Measurements from ENCODE around the gene EXOC3L4.

Gene EXOC3L4

GRCh38 chr14:103065861-103066260, 28.7 kb upstream of the EXOC3L4 start:
- Mint-ChIP-seq H3K4me1 (no peaks in the 10 kb centered on the region), H3K9me3 (no peaks in the 10 kb centered on the region), H3K27ac (no peak overlapping the region), H3K27me3 (peaks cover 23% of the 10 kb centered on the region), H3K36me3 (no peaks in the 10 kb centered on the region), H3K4me3 (no peak overlapping the region)
- ATAC-seq, result no peak

DNA sequence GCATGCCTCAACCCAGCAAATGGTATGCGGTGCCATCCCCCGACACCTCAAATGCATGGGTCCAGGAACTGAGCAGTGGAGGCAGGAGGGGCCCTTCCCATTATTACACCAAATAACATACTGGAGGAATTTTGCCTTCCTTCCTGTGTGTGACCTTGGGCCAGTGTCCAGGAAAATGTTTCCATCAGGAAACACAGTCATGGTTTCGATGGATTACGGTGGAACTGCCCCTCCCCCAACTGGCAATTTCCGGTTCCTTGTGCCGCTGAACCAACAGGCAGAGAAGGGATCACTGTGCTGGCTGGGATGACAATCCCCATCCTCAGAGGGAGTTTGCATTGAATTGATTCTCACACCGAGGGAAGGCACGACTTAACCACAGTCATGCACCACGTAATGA, 28.1 kb upstream of the EXOC3L4 start:
- ATAC-seq, result no peak
- Mint-ChIP-seq H3K4me1 (no peaks in the 10 kb centered on the region), H3K27ac (no peak overlapping the region), H3K4me3 (no peak overlapping the region), H3K27me3 (peaks cover 28% of the 10 kb centered on the region), H3K36me3 (no peaks in the 10 kb centered on the region), H3K9me3 (no peaks in the 10 kb centered on the region)

GRCh38 chr14:103067231-103067954, 27.1 kb upstream of the EXOC3L4 start:
- Mint-ChIP-seq H3K36me3 (no peaks in the 10 kb centered on the region), H3K4me3 (no peak overlapping the region), H3K9me3 (no peaks in the 10 kb centered on the region), H3K27me3 (peaks cover 29% of the 10 kb centered on the region), H3K4me1 (no peaks in the 10 kb centered on the region), H3K27ac (no peak overlapping the region)
- ATAC-seq, result no peak

DNA sequence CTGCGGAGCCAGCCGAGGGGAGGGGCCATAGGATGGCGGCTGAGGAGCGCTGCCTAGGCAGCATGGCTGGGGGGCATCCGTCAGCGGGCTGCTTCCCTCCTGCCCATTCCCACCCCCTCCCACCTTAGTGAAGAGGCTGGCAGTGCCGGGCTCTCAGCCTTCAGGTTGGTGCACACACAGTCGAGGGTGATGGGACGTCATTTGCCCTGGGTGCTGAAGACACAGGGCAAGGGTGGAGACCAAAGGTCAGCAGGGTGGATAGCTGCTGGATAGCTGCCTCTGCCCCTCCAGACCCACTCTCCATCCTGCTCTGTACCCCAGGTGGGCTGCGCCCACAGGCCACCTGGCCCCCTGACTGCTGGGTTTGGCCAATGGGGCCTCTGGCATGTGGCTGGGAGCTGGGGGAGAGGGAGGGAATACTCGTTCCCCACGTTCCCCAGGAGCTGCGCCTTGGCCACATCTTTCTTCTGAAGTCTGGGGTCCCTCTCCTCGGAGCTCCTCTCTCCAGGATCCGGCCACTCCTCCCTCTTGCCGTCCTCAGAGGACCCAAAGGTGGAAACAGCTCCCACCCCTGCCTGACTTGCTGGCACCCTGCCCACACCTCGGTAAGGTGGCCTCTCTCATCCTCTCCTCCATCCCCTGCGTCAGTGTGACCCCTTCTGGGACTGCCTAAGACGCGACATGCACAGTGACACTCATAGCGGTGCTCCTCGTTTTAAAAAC, 26.0 kb upstream of the EXOC3L4 start:
- H3K27me3 Mint-ChIP-seq, result peaks cover 29% of the 10 kb centered on the region
- peaks cover 3% of the 10 kb centered on the region for H3K4me1 Mint-ChIP-seq
- no peaks in the 10 kb centered on the region for H3K36me3 Mint-ChIP-seq
- no peaks in the 10 kb centered on the region for H3K9me3 Mint-ChIP-seq
- no peak overlapping the region for H3K4me3 Mint-ChIP-seq
- no peak overlapping the region for H3K27ac Mint-ChIP-seq
- ATAC-seq, result no peak

- Mint-ChIP-seq H3K4me3 (no peak overlapping the region), H3K27me3 (peaks cover 29% of the 10 kb centered on the region), H3K4me1 (peaks cover 15% of the 10 kb centered on the region), H3K9me3 (no peaks in the 10 kb centered on the region), H3K36me3 (no peaks in the 10 kb centered on the region), H3K27ac (no peak overlapping the region)
- ATAC-seq, result no peak
These were observed 24.2 kb upstream of the EXOC3L4 start for GRCh38 chr14:103070263-103070885.

- ATAC-seq, result no peak
- no peak overlapping the region for H3K27ac Mint-ChIP-seq
- H3K27me3 Mint-ChIP-seq, result peaks cover 29% of the 10 kb centered on the region
- peaks cover 15% of the 10 kb centered on the region for H3K4me1 Mint-ChIP-seq
- no peaks in the 10 kb centered on the region for H3K9me3 Mint-ChIP-seq
- no peak overlapping the region for H3K4me3 Mint-ChIP-seq
- no peaks in the 10 kb centered on the region for H3K36me3 Mint-ChIP-seq
These were observed 23.5 kb upstream of the EXOC3L4 start for GRCh38 chr14:103070971-103071542.

DNA sequence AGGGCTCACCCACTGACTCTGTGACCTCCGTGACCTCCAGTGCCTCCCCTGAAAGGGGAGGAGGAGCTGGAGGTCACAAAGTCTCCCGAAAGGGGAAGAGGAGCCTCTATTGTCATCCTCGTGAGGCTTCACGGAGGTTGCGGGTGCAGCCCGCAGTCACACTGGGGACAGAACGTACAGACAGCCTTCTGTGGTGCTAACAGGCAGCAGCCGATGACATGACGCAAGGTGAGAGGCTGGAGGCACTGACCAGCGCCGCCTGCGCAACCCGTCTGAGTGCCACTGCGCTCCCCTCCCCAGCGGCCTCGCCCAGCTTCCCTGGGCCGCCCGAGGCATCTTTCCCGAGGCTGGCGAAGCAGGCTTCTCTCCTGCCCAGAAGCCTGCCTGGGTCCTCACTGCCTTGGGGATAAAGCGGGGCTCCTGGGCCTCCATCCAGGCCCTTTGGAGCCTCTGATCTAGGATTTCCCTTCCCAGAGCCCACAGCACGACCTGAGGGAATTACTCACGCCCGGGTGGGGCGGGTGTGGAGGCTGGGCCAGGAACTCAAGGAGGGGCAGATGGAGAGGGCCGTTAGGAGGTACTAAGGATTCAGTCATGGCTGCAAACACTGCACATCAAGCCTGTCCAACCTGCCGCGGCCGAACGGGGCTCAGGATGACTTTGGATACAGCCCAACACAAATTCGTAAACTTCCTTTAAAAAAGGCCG, 22.8 kb upstream of the EXOC3L4 start:
- peaks cover 29% of the 10 kb centered on the region for H3K27me3 Mint-ChIP-seq
- H3K4me3 Mint-ChIP-seq, result no peak overlapping the region
- no peaks in the 10 kb centered on the region for H3K36me3 Mint-ChIP-seq
- H3K9me3 Mint-ChIP-seq, result no peaks in the 10 kb centered on the region
- H3K4me1 Mint-ChIP-seq, result peaks cover 15% of the 10 kb centered on the region
- H3K27ac Mint-ChIP-seq, result no peak overlapping the region
- ATAC-seq, result no peak

GRCh38 chr14:103072595-103073366, 21.7 kb upstream of the EXOC3L4 start:
- H3K4me1 Mint-ChIP-seq, result peaks cover 15% of the 10 kb centered on the region
- H3K36me3 Mint-ChIP-seq, result no peaks in the 10 kb centered on the region
- H3K4me3 Mint-ChIP-seq, result no peak overlapping the region
- ATAC-seq, result no peak
- no peaks in the 10 kb centered on the region for H3K9me3 Mint-ChIP-seq
- peaks cover 29% of the 10 kb centered on the region for H3K27me3 Mint-ChIP-seq
- peak overlapping the region; percentile 19 for H3K27ac Mint-ChIP-seq

- H3K27me3 Mint-ChIP-seq, result peaks cover 29% of the 10 kb centered on the region
- no peak overlapping the region for H3K4me3 Mint-ChIP-seq
- H3K36me3 Mint-ChIP-seq, result no peaks in the 10 kb centered on the region
These were observed 21.1 kb upstream of the EXOC3L4 start for GRCh38 chr14:103073367-103073875.

DNA sequence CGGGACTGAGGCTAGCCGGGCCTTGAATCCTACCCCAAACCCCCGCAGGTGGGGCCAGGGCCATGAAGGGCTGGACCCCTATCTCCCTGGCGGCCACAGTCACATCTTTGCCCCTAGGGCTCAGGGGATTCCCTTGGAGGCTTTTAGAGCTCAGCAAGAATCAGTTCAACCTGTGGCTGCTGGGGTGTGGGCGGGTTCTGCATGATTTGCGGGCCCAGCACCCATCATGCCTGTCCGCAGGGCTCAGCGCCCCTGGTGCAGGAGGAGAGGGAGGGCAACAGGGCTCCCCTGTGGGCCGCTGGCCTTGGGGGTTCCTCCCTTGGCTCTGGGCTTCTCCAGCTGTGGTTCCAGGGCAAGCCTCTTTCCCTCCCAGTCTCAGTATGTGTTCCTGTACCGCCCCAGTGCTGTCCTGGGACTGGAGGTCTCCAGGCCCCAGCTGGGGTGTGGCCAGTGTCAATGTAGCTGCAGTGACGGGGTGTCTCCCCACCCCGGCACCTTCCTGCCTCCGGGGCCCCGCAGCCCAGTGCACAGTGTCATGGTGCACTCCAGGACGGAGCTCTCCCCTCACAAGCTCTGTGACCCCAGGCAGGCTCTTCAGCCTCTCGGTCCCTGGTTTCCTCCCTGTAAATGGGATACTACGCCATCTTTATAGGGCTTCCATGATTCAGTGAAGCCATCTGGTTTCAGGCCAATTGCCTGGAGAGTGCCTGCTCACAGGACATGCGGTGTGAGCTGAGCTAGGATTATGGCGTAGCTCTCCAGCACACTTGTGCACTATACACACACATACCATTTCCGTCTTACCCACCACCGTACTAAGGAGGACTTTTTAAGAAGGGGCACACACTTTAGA, 20.4 kb upstream of the EXOC3L4 start:
- peak overlapping the region; percentile 19 for H3K27ac Mint-ChIP-seq
- H3K4me3 Mint-ChIP-seq, result no peak overlapping the region
- peak; percentile 28 for ATAC-seq
- H3K36me3 Mint-ChIP-seq, result no peaks in the 10 kb centered on the region
- H3K4me1 Mint-ChIP-seq, result peaks cover 15% of the 10 kb centered on the region
- peaks cover 23% of the 10 kb centered on the region for H3K27me3 Mint-ChIP-seq
- H3K9me3 Mint-ChIP-seq, result no peaks in the 10 kb centered on the region

More at GRCh38 chr14:103073367-103073875, 21.1 kb upstream of the EXOC3L4 start:
- ATAC-seq, result peak; percentile 1
- no peaks in the 10 kb centered on the region for H3K9me3 Mint-ChIP-seq
- H3K27ac Mint-ChIP-seq, result peak overlapping the region; percentile 19
- H3K4me1 Mint-ChIP-seq, result peaks cover 15% of the 10 kb centered on the region

GRCh38 chr14:103074729-103075367, 19.7 kb upstream of the EXOC3L4 start:
- ATAC-seq, result peak; percentile 46
- Mint-ChIP-seq H3K4me1 (peaks cover 15% of the 10 kb centered on the region), H3K27ac (no peak overlapping the region), H3K4me3 (peak overlapping the region; percentile 63), H3K9me3 (no peaks in the 10 kb centered on the region), H3K36me3 (no peaks in the 10 kb centered on the region), H3K27me3 (peaks cover 16% of the 10 kb centered on the region)

DNA sequence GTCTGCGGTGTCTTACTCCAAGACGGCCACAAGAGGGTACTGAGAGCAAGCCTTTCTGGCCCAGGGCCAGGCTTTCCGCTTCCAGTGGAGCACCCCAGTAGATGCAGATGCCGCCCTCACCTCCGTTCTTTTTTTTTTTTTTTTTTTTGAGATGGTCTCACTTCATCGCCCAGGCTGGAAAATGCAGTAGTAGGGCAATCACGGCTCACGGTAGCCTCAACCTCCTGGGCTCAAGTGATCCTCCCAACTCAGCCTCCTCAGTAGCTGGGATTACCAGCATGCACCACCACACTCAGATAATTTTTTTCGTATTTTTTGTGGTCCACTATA, 16.1 kb upstream of the EXOC3L4 start:
- Mint-ChIP-seq H3K36me3 (no peaks in the 10 kb centered on the region), H3K27ac (no peak overlapping the region), H3K27me3 (no peaks in the 10 kb centered on the region), H3K9me3 (no peaks in the 10 kb centered on the region), H3K4me1 (peaks cover 13% of the 10 kb centered on the region), H3K4me3 (no peak overlapping the region)
- peak; percentile 74 for ATAC-seq

- no peak for ATAC-seq
- Mint-ChIP-seq H3K27ac (no peak overlapping the region), H3K36me3 (no peaks in the 10 kb centered on the region), H3K9me3 (no peaks in the 10 kb centered on the region), H3K4me3 (no peak overlapping the region), H3K4me1 (peaks cover 7% of the 10 kb centered on the region), H3K27me3 (no peaks in the 10 kb centered on the region)
These were observed 15.5 kb upstream of the EXOC3L4 start for GRCh38 chr14:103078860-103079587.
